ENCODE results near the gene ITPR2.
A peak's percentile ranks its signal among the peaks of the same experiment; 100 is the strongest.

The ITPR2 gene

GRCh38 chr12:26870491-26871419 is 37.8 kb upstream of the ITPR2 start:
- no peak overlapping the region for H3K4me2 ChIP-seq (ENCODE audit: low read length)
- H3K9ac ChIP-seq (ENCODE audit: low read length): no peak overlapping the region
- H3K4me1 ChIP-seq (ENCODE audit: insufficient read depth, low read length, severe bottlenecking): peaks cover 51% of the 10 kb centered on the region
- no peaks in the 10 kb centered on the region for H3F3A ChIP-seq (ENCODE audit: insufficient read depth, low read length)
- H4K20me1 ChIP-seq (ENCODE audit: insufficient read depth, low read length): no peaks in the 10 kb centered on the region
- H3K36me3 ChIP-seq (ENCODE audit: insufficient read depth, low read length): no peaks in the 10 kb centered on the region
- no peak for TF ChIP-seq EZH2 (IDR thresholded peaks at IDR 0.05; ENCODE audit: borderline replicate concordance, low read length)
- no peak for TF ChIP-seq CTCF (IDR thresholded peaks at IDR 0.05; ENCODE audit: low read length)
- H3K27ac ChIP-seq (ENCODE audit: low read depth, low read length, poor library complexity, severe bottlenecking): no peak overlapping the region
- no peaks in the 10 kb centered on the region for H3K27me3 ChIP-seq (ENCODE audit: insufficient read depth, low read length)
- no peaks in the 10 kb centered on the region for H3K9me2 ChIP-seq (ENCODE audit: low read depth, low read length)
- no peak overlapping the region for H2AFZ ChIP-seq (ENCODE audit: low read length)
- H3K4me3 ChIP-seq (ENCODE audit: low read depth, low read length, poor library complexity, severe bottlenecking): no peak overlapping the region
- no peaks in the 10 kb centered on the region for H3K79me2 ChIP-seq (ENCODE audit: insufficient read depth, low read length)
- H3K9me3 ChIP-seq (ENCODE audit: low read length): no peaks in the 10 kb centered on the region

- Histone ChIP-seq H3K9me2 (ENCODE audit: low read depth, low read length) (no peaks in the 10 kb centered on the region), H4K20me1 (ENCODE audit: insufficient read depth, low read length) (no peaks in the 10 kb centered on the region), H3K4me3 (ENCODE audit: low read depth, low read length, poor library complexity, severe bottlenecking) (no peak overlapping the region), H3K36me3 (ENCODE audit: insufficient read depth, low read length) (no peaks in the 10 kb centered on the region), H3K79me2 (ENCODE audit: insufficient read depth, low read length) (no peaks in the 10 kb centered on the region), H2AFZ (ENCODE audit: low read length) (no peak overlapping the region), H3K4me2 (ENCODE audit: low read length) (no peak overlapping the region), H3K4me1 (ENCODE audit: insufficient read depth, low read length, severe bottlenecking) (peaks cover 47% of the 10 kb centered on the region), H3F3A (ENCODE audit: insufficient read depth, low read length) (no peaks in the 10 kb centered on the region), H3K27ac (ENCODE audit: low read depth, low read length, poor library complexity, severe bottlenecking) (no peak overlapping the region), H3K27me3 (ENCODE audit: insufficient read depth, low read length) (no peaks in the 10 kb centered on the region), H3K9me3 (ENCODE audit: low read length) (no peaks in the 10 kb centered on the region), H3K9ac (ENCODE audit: low read length) (no peak overlapping the region)
- TF ChIP-seq CTCF (IDR thresholded peaks at IDR 0.05; ENCODE audit: low read length): no peak
- no peak for TF ChIP-seq EZH2 (IDR thresholded peaks at IDR 0.05; ENCODE audit: borderline replicate concordance, low read length)
These were observed 37.0 kb upstream of the ITPR2 start for GRCh38 chr12:26869908-26870459.

- H3K9me3 ChIP-seq (ENCODE audit: low read length): no peaks in the 10 kb centered on the region
- H3K4me3 ChIP-seq (ENCODE audit: low read depth, low read length, poor library complexity, severe bottlenecking): no peak overlapping the region
- no peaks in the 10 kb centered on the region for H3K36me3 ChIP-seq (ENCODE audit: insufficient read depth, low read length)
- no peak overlapping the region for H2AFZ ChIP-seq (ENCODE audit: low read length)
- peak overlapping the region; percentile 23 for H3K27ac ChIP-seq (ENCODE audit: low read depth, low read length, poor library complexity, severe bottlenecking)
- H3K79me2 ChIP-seq (ENCODE audit: insufficient read depth, low read length): no peaks in the 10 kb centered on the region
- H3K9ac ChIP-seq (ENCODE audit: low read length): no peak overlapping the region
- peaks cover 38% of the 10 kb centered on the region for H3K4me1 ChIP-seq (ENCODE audit: insufficient read depth, low read length, severe bottlenecking)
- no peaks in the 10 kb centered on the region for H3K9me2 ChIP-seq (ENCODE audit: low read depth, low read length)
- H4K20me1 ChIP-seq (ENCODE audit: insufficient read depth, low read length): no peaks in the 10 kb centered on the region
- H3K27me3 ChIP-seq (ENCODE audit: insufficient read depth, low read length): no peaks in the 10 kb centered on the region
- TF ChIP-seq CTCF (IDR thresholded peaks at IDR 0.05; ENCODE audit: low read length) (no peak), EZH2 (IDR thresholded peaks at IDR 0.05; ENCODE audit: borderline replicate concordance, low read length) (no peak)
- H3K4me2 ChIP-seq (ENCODE audit: low read length): no peak overlapping the region
- H3F3A ChIP-seq (ENCODE audit: insufficient read depth, low read length): no peaks in the 10 kb centered on the region
These were observed 36.1 kb upstream of the ITPR2 start for GRCh38 chr12:26869104-26869494.

Measured in OCI-LY1 (cell line).